Measurements from ENCODE around the gene GTF2IRD1. TPM values are rescaled to one million over a fixed set of nuclear protein-coding genes. Genes with fewer than 3 reads are reported as not detected.
A peak's percentile ranks its signal among the peaks of the same experiment; 100 is the strongest.

GTF2IRD1 gene
- total and polyA plus RNA-seq, 9 of the 15 experiments (the other 6 are each of a cell fraction or from before 2014, with no cell fraction given) = 9.1 to 30.2 (median 14.0) TPM

- peak; percentile 78 for TF ChIP-seq USF1 (CRISPR knock-in tag; IDR thresholded peaks at IDR 0.05)
- peak; percentile 92 for TF ChIP-seq NFIC (IDR thresholded peaks at IDR 0.05)
- TF ChIP-seq RAD51 (IDR thresholded peaks at IDR 0.05; ENCODE audit: borderline replicate concordance, low read depth) = peak; percentile 81
- TF ChIP-seq FOXK2 (conservative IDR thresholded peaks at IDR 0.05 in 1 of 2, IDR thresholded peaks at IDR 0.05 in 1 of 2; ENCODE audit: low read depth in 2 of 2) = peak; percentile 50 to 63; a peak in 2 of 4 replicates
- TF ChIP-seq TOE1 (IDR thresholded peaks at IDR 0.05; ENCODE audit: borderline replicate concordance) = 0 out of 2 replicates have a peak, but pooled peaks have one; percentile 53
- no peak for TF ChIP-seq TOE1 (CRISPR knock-in tag; IDR thresholded peaks at IDR 0.05; ENCODE audit: borderline replicate concordance, low read depth)
- no peak for TF ChIP-seq ZBTB43 (CRISPR knock-in tag; IDR thresholded peaks at IDR 0.05)
- TF ChIP-seq VEZF1 (CRISPR knock-in tag; IDR thresholded peaks at IDR 0.05) = peak; percentile 37; the same call in 1 of the 2 replicates
- no peak for TF ChIP-seq TAF9B (IDR thresholded peaks at IDR 0.05; ENCODE audit: partially characterized antibody)
- TF ChIP-seq ZNF77 (CRISPR knock-in tag; IDR thresholded peaks at IDR 0.05) = no peak
- peak; percentile 48; the same call in 1 of the 2 replicates for TF ChIP-seq ARID1B (IDR thresholded peaks at IDR 0.05)
- peak; percentile 34; the same call in 1 of the 2 replicates for TF ChIP-seq TFAP4 (CRISPR knock-in tag; IDR thresholded peaks at IDR 0.05; ENCODE audit: borderline replicate concordance)
- TF ChIP-seq CTBP1 (IDR thresholded peaks at IDR 0.05; ENCODE audit: borderline replicate concordance) = peak; percentile 40; the same call in 1 of the 2 replicates
- peak; percentile 74 for TF ChIP-seq C11orf30 (IDR thresholded peaks at IDR 0.05; ENCODE audit: low read depth)
- peak; percentile 56 for TF ChIP-seq PKNOX1 (IDR thresholded peaks at IDR 0.05)
- TF ChIP-seq MEF2D (tag; conservative IDR thresholded peaks at IDR 0.05; ENCODE audit: low read depth) = 0 out of 2 replicates have a peak, but pooled peaks have one; percentile 13
- no peak for TF ChIP-seq RBM34 (IDR thresholded peaks at IDR 0.05; ENCODE audit: borderline replicate concordance, insufficient read depth, low read length)
- TF ChIP-seq CC2D1A (IDR thresholded peaks at IDR 0.05) = no peak
- no peak for TF ChIP-seq DACH1 (IDR thresholded peaks at IDR 0.05; ENCODE audit: partially characterized antibody)
- no peak for TF ChIP-seq LCOR (CRISPR knock-in tag; IDR thresholded peaks at IDR 0.05)
- no peak for TF ChIP-seq DPF2 (IDR thresholded peaks at IDR 0.05)
- peak; percentile 34; the same call in 1 of the 2 replicates for TF ChIP-seq PHF8 (IDR thresholded peaks at IDR 0.05; ENCODE audit: borderline replicate concordance, low read length)
- peak; percentile 24 for TF ChIP-seq BHLHE40 (IDR thresholded peaks at IDR 0.05; ENCODE audit: low read length)
These were observed 133.9 kb downstream of the GTF2IRD1 start (continued) for GRCh38 chr7:74587435-74588126.
